ENCODE data around the gene BMPR2.
"Not testable (repeated sequence)": the region's sequence is repeated elsewhere in the genome, so short reads cannot be mapped to it uniquely, and the experiment has no call there.

Gene BMPR2

DNA sequence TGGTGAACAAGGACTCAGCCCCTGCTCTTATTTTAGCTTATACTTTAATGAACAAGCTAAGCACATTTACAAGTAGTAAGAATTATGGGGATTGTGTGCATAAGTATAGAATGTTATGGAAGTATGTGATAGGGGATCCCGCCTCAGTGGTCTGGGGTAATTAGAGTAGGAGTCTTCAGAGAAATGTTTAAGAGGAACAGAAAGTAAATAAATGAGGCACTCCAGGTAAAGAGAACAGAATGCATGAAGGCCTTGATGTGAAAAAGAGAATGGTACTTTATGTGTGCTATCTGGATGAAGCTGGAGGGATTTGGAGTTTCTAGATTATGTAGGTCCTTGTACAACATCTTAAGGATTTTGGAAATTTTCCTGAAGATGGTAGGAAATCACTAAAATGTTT is 76.6 kb downstream of the BMPR2 start:
- DNase-seq (ENCODE audit: low read depth): no peak

DNA sequence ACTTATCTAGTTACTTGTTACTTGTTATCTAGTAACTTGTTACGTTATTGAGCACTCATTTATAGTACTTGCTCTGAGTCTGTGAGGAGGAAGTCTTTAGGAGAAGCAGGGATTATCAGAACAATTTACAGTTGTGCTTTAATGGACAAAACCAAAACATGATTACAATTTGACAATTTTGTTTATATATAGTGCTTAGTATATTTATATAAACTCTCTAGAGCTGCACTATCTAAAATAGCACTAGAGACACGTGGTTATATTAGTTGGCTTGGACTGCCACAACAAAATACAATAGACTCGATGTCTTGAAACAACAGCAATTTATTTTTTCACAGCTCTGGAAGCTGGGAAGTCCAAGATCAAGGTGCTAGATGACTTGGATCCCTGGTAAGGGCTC is 78.4 kb downstream of the BMPR2 start:
- DNase-seq (ENCODE audit: low read depth): no peak

DNA sequence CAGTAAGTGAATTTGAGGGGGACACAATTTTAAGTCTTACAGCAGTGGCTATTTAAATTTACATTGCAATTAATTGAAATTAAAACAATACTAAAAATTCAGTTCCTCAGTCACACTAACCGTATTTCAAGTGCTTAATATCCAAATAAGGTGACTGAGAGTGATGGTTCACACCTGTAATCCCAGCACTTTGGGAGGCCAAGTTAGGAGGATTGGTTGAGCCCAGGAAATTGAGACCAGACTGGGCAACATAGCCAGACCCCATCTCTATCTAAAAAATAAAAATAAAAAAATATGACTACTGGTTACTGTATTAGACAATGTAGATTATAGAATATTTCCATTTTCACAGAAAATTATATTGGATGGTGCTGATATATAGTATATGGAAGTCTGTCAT is 79.0 kb downstream of the BMPR2 start:
- DNase-seq (ENCODE audit: low read depth): no peak

DNA sequence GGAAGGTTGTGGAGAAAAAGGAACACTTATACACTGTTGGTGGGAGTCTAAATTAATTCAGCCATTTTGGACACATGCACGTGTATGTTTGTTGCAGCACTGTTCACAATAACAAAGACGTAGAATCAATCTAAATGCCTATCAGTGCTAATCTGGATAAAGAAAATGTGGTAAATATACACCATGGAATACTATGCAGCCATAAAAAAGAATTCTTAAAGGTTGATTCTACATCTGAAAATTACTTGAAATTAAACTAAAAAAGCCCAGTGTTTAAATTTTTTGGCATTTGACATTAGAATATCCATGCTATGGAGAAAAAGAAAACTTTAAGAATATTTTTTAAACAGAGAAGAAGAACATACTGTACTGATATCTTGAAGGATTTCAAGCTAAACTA is 84.0 kb downstream of the BMPR2 start:
- DNase-seq (ENCODE audit: low read depth): no peak

DNA sequence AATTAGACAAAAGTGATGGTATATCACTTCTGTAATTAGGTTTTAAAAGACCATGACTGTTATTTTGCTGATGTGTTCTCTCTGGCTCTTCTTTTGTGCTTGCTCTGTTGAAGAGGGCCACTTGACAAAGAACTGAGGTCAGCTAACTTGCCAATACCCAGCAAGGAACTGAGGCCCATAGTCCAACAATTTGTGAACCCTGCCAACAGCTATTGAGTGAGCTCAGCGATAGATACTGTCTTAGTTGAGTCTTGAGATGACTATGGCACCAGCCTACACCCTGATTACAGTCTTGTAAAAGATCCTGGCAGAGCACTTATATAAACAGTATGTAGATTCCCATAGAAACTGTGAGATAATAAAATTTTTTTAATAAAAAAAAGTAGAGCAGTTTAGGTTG is 103.0 kb downstream of the BMPR2 start:
- DNase-seq (ENCODE audit: low read depth): no peak

DNA sequence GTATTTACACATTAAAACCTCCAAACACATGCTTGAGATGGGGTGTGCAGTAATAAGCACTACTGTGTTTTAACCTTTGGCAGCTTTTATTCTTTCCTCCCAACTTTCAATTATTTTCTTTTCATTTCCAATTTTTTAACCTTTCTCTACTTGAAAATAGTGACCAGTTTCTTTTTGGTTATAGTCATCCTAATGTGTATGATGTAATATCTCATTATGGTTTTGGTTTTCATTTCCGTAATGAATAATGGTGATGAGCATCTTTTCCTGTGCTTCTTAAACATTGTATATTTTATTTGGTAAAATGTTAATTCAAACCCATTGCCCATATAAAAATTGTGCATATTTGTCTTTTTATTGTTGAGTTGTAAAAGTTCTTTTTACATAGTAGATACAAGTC is 103.5 kb downstream of the BMPR2 start:
- no peak for DNase-seq (ENCODE audit: low read depth)

DNA sequence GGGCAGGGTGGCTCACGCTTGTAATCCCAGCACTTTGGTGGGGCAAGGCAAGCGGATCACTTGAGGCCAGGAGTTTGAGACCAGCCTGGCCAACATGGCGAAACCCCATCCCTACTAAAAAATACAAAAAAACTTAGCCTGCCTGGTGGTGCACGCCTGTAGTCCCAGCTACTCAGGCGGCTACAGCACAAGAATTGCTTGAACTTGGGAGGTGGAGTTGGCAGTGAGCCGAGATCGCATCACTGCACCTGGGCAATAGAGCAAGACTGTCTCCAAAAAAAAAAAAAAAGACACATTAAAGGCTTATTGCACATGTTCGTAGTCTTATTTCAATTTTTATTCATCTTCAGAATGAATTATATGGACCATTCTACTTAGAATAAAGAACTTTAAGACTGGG is 110.2 kb downstream of the BMPR2 start:
- DNase-seq (ENCODE audit: low read depth): no peak

DNA sequence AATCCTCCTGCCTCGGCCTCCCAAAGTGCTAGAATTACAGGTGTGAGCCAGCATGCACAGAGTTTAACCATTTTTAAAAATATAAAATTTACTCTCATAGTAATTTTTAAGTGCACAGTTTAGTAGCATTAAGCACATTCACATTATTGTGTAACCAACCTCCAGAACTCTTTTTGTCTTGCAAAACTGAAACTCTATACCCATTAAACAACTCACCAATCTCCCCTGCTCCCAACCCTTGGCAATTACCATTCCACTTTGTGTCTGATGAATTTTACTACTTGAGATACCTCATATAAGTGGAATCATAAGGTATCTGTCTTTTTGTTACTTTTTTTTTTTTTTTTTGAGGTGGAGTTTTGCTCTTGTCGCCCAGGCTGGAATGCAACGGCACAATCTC is 112.5 kb downstream of the BMPR2 start:
- DNase-seq (ENCODE audit: low read depth): no peak

DNA sequence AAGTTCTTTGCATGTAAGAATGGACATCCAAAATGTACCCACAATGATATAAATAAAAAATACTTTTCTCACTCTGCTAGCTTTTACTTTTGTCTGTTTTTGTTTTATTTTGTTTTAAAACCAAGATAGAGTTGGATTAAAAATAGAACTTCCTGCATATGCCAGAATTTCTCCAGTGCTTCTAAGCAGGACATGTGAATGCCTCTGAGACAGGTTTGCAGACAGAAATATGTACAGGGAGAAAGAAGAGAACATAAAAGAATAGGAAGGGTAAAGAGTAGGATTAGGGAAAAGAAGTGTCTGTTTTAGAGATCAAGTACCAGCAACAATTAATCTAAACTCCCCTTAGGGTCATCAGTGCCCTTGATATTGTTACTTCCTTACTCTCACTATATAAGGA is 114.4 kb downstream of the BMPR2 start:
- no peak for DNase-seq (ENCODE audit: low read depth)

DNA sequence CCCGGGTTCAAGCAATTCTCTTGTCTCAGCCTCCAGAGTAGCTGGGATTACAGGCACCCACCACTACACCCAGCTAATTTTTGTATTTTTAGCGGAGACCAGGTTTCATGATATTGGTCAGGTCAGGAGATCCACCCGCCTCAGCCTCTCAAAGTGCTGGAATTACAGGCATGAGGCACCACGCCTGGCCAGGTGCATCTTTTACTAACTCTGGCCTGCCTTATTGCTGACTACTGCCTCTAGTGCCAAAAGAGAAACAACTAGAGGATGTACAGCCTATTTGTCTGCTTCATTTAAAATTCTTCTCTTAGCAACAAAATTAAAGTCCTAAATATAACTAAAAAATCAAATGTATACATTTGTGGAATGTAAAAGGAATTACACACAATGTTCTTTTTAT is 115.4 kb downstream of the BMPR2 start:
- no peak for DNase-seq (ENCODE audit: low read depth)

DNA sequence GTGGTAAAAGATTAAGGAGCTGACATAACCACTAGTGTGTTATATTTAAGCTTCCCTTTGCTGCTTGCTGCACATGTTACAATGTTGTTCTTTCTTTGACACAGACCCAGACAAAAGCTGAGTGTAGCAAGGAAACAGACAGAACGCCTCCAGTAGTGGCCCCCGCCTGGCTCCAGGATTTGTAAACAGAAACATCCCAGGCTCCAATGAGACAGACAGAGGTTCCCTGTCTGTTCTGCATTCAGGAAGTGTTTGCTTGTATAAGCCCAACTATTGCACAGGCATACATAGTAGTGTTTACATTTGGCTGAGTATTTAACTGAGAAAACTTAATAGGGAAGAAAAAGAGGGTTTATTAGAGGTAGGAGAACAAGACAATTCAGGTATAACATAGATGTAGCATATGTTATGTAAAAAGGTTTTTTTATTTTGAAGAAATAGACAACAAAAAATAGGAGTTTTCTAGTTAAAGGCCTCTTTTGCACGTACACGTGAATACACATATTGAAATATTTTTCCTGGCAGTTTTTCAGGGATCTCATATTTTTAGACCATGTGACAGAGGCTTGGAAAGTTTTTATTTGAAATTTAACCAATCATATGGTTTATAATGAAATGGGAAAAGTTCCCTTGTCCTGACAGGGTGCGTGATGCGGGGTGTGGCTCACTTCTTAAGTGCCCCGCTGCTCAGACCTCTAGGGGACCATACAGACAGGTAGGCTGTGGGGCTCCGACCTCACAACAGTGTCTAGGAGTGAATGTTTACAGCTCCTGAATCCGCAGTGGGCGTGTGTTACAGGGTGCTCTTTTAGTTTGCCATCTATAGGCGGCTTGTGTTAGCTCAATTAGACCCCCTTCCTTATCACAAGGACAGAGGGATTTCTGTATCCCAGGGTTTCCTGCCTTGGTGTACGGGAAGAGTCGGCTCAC is 118.4 kb downstream of the BMPR2 start:
- DNase-seq (ENCODE audit: low read depth): no peak

DNA sequence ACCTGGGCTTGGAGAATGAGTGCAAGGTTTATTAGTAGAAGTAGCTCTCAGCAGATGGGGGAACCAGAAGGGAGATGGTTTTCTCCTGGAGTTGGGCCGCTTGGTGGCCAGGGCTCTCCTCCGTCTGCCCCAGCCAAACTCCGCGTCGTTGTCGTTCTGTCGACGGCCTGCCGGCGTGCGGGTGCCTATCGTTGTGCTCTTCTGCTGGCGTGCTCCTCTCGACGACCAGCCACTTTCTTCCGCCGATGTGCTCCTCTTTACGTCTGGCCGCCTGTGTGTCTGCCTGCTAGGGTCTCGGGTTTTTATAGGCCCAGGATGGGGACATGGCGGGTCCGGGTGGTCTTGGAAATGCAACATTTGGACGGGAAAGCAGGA is 119.1 kb downstream of the BMPR2 start:
- no peak for DNase-seq (ENCODE audit: low read depth)

DNA sequence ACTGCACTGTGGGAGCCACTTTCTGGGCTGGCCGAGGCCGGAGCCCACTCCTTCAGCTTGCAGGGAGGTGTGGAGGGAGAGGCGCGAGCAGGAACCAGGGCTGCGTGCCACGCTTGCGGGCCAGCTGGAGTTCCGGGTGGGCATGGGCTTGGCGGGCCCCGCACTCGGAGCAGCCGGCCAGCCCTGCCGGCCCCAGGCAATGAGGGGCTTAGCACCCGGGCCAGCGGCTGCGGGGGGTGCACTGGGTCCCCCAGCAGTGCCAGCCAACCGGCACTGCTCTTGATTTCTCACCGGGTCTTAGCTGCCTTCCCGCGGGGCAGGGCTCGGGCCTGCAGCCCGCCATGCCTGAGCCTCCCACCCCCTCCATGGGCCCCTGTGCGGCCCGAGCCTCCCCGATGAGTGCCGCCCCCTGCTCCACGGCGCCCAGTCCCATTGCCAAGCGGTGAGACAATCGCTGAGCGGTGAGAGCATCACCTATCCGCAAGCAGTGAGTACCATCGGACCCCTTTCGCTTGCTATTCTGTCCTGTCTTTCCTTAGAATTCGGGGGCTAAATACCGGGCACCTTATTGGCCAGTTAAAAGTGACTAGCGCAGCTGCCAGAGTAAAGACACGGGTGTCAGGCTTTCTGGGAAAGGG is 120.8 kb downstream of the BMPR2 start:
- DNase-seq (ENCODE audit: low read depth): not testable (repeated sequence)

DNA sequence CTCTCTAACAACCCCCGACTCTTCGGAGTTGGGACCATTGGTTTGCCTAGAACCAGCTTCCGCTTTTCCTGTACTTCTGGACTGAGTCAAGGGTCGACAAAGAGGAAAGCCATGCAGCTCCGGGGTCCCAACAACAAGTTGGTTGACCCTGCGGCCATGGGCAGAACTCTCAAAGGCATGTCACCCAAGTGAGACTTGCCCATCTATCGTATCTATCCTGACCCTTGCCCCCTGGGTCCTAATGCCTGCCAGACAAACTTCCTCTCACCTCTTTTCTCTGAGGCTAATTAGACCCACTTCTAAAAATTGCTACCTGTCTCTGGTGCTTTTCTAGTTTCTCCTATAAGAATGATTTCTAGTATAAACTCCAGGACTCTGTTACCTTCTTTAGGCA is 121.3 kb downstream of the BMPR2 start:
- not testable (repeated sequence) for DNase-seq (ENCODE audit: low read depth)

DNA sequence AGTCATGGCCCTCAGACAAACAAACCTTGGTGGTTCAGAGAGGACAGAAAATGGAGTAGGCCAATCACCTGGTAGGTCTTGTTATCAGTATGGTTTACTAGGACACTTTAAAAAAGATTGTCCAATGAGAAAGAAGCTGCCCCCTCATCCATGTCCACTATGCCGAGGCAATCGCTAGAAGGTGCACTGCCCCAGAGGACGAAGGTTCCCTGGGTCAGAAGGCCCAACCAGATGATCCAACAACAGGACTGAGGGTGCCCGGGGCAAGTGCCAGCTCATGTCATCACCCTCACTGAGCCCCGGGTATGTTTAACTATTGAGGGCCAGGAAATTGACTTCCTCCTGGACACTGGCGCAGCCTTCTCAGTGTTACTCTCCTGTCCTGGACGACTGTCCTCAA is 123.7 kb downstream of the BMPR2 start:
- DNase-seq (ENCODE audit: low read depth): not testable (repeated sequence)

DNA sequence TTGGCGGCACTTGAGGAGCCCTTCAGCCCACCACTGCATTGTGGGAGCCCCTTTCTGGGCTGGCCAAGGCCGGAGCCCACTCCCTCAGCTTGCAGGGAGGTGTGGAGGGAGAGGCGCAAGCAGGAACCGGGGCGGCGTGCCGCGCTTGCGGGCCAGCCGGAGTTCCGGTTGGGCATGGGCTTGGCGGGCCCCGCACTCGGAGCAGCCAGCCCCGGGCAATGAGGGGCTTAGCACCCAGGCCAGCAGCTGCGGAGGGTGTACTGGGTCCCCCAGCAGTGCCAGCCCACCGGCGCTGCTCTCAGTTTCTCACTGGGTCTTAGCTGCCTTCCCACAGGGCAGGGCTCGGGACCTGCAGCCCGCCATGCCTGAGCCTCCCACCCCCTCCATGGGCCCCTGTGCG is 127.1 kb downstream of the BMPR2 start:
- not testable (repeated sequence) for DNase-seq (ENCODE audit: low read depth)

DNA sequence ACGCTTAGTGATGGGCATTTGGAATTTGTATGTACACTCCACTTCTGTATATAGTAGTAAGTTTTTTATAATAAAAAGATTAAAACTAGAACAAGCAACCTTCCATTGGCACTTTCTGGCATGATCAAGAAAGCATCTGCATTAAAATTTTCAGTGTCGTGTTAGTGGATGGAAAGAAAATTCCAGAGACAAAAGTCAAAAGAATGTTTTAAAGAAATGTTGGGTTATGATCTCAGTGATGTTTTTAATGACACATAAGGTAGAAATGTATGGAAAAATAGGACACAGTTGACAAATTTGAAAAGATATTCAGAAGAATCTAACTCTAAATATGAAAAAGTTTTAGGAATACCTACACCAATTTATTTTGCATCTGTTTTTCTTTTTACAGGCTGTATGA is 132.6 kb downstream of the BMPR2 start:
- DNase-seq (ENCODE audit: low read depth): no peak

DNA sequence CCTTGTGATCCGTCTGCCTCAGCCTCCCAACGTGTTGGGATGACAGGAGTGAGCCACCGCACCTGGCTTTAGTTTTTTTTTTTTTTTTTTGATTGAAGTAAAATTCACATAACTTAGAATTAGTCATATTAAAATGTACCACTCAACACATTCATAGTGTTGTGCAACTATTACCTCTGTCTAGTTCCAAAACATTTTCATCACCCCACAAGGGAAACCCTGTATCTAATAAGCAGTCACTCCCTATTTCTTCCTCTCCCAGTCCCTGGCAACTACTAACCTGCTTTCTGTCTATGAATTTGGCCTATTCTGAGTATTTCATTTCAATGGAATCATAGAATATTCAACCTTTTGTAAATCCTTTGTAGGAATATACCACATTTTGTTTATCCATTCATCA is 134.8 kb downstream of the BMPR2 start:
- DNase-seq (ENCODE audit: low read depth): no peak

DNA sequence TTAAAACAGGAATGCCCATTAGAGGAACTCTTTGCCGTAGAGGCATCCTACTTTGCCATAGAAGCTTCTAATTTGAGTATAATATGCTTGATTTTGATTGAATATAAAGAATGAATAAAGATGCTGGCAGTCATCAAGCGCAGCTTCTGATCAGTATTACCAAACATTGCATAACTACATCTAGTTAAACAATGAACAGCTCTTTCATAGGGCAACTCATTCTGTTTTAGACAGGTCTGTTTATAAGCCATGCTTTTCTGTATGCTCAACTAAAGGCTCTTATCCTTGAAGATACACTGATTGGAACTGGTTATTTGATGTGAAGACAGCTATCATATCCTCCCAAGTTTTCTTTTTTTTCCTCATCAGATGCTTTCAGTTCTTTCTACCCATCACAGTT is 136.0 kb downstream of the BMPR2 start:
- DNase-seq (ENCODE audit: low read depth): no peak

DNA sequence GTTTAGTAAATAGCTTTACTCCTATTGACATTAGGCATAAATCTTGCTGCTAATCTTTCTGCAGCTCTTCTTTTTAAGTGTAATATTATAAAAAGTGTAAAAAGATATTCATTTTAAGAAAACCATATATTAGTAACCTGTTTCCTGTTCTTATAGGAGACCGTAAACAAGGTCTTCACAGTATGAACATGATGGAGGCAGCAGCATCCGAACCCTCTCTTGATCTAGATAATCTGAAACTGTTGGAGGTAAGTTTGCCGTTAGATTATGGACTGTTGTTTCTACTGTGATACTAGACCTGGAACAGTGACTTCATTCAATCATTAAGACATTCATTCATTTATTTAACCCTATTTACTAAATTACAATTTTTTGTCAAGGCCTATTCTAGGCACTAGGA is 138.6 kb downstream of the BMPR2 start:
- no peak for DNase-seq (ENCODE audit: low read depth)

DNA sequence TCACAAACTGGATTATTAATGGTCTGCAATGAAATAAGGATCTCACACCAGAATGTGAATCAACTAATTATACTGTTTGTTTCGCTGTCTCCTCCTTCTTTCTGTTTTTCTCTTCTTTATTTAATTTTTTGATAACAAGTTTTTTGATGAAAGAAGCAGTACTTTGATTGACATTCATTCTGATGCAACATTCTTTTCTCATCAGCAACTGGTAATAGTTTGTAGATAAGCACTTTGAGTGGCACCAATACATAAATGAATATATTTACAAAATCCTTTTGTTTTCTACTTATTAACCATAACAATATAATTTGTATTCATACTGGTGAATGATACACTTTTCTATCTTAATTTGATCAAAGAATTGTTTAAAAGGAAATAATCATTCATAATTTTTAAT is 143.3 kb downstream of the BMPR2 start:
- no peak for DNase-seq (ENCODE audit: low read depth)

DNA sequence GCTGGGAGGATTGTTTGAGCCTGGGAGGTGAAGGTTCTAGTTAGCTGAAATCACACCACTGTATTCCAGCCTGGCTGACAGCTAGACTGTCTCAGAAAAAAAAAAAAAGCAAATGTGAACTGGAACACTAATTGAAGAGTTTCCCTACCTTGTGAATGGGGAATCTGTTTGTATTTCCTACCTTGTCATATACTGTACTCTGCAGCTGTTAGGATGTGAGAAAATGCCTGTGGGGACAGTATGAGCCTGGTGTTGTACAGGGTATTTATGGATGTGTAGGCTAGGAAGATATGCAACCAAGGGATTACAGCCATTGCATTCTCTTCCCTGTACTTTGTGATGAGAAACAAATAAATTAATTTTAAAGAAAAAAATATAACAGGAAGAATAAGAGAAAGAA is 145.3 kb downstream of the BMPR2 start:
- DNase-seq (ENCODE audit: low read depth): no peak

DNA sequence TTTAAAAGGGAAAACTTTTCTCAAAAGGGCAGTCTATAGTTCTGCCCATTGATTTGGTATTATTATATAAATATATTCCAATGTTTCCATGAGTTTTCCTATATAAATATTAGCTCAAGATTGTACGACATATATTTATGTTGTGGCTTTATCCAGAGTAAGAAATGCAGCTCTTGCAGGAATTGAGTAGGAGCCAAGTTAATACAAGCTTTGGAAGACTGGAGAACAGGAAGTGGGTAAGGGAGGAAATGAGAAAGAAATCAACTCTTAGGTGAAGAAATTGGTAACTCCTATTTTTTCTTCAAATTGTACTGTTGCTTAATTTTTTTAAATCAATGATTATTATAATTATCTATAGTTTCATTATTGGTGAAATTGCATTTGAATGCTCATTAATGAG is 153.3 kb downstream of the BMPR2 start:
- no peak for DNase-seq (ENCODE audit: low read depth)

DNA sequence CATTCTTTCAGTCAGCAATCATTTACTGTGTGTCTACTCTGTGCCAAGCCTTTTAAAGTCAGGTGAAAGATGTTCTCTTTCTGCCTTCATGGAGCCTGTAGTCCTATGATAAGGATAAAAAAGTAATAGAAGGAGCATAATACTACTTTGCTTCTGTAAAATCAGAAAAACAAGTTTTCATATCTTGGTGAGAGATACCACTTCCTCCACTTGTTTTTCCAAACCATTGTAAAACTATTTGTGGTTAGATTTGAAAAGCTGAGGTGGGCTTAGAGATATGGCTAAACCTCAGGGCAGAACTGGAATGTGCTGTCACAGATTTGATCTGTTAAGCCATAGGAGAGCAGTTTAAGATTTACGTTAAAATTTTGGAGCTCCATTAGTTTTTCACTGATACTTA is 153.9 kb downstream of the BMPR2 start:
- DNase-seq (ENCODE audit: low read depth): no peak
